Ureter (tissue), 1 donor: ENCODE measurements around the gene NEXN. TPM values are rescaled to one million over a fixed set of nuclear protein-coding genes. Genes with fewer than 3 reads are reported as not detected.
"Not testable (repeated sequence)": the region's sequence is repeated elsewhere in the genome, so short reads cannot be mapped to it uniquely, and the experiment has no call there.

Experiments
- DNase-seq: peaks from one replicate; pipeline ENCODE4 v3.0.0-alpha.2; 2020; ENCODE audit warnings: low spot score
- total RNA-seq: library from RNA; stranded (reverse); gene quantifications from one replicate; pipeline ENCODE4 v1.2.4, GENCODE V29; 2023
- donor health status: DM: yes; HTN: yes; CAD: no.

The NEXN gene
- total RNA-seq, 1 donor from 2014 or later, result 22.9 TPM

DNA sequence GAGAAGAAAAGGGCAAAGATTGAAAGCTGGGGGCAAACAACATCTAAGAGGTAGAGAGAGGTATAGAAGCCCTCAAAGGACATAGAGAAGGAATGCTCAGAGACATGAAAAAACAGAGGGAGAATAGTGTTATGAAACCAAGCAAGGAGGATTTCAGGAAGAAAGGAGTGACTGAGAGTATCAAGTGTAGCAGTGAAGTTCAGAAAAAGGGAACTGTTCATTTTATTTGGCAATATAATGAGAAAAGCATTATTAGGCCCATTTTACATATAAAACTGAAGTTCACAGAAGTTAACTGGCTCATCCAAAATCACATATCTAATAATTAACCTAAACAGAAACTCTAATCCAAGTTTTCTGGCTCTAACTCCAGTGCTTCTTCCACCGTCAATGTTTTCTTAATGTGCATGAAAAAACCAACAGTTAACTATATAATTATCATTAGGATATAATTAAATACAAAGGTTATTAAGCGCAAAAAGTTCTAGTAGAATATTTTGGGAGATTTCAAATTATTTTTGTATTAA is 17.7 kb downstream of the NEXN start:
- no peak for DNase-seq

DNA sequence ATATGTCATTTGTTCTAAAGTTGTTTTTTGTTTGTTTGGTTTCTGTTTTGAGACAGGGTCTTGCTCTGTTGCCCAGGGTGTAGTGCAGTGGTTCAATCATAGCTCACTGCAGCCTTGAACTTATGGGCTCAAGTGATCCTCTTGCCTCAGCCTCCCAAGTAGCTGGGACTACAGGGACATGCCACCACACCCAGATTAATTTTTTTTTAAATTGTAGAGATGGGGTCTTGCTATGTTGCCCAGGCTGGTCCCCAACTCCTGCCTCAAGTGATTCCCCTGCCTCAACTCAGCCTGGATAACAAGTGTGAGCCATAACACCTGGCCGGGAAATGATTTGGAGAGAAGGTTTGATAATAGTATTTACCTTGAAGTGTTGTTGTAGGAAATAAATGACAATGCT is 18.2 kb downstream of the NEXN start:
- DNase-seq, result no peak

DNA sequence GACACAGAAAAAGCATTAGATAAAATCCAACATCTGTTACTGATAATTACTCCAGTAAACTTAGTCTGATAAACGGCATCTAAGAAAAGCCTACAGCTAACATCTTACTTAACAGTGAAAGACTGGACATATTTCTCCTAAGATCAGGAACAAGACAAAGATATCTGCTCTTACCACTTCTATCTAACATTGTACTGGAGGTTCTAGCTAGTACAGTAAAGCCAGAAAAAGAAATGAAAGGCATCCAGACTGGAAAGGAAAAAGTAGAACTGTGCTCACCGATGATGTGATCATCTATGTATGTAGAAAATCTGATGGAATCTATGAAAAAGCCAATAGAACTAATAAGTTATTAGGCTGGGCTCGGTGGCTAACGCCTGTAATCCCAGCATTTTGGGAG is 21.7 kb downstream of the NEXN start:
- no peak for DNase-seq

DNA sequence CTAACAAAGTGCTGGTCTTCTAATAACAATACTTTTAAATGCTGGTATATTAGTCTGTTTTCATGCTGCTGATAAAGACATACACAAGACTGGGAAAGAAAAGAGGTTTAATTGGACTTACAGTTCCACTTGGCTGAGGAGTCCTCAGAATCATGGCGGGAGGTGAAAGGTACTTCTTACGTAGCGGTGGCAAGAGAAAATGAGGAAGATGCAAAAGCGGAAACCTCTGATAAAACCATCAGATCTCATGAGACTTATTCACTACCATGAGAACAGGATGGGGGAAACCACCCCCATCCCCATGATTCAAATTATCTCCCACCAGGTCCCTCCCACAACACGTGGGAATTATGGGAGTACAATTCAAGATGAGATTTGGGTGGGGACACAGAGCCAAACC is 30.5 kb downstream of the NEXN start:
- not testable (repeated sequence) for DNase-seq

DNA sequence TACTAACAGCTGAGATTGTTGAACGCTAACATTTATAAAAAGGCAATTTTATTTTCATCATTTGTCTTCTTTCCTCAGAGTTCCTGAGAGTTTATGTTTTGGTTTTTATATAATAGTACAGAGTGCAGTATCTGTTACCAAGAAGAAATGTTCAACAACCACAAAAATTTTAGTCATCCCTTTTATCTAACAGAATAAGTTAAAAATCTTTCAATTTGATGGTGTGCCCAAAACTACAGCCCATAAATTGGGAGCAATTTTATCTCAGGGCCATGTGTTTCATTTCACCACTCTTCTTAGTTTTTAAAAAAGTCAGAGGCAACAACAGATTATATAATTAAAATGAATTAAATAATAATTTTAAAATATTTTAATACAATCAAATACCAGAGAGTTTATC is 37.1 kb downstream of the NEXN start:
- DNase-seq, result no peak

DNA sequence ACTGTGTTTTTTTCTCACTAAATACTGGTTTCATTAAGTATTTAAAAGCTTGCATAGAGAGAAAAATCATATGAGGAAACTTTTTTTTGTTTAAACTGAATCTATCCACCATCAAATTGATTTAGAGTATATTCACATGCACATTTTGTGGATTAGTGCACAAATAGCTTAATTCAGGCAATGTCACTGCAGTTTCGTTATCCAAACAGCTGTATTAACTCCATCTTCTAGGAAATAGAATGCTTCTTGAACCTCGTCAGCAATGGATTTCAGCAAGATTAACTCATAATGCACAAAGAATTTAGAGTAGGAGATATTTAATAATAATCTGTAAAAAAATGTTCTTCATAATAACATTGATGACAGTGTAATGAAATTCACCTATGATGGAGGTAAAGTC is 37.5 kb downstream of the NEXN start:
- DNase-seq, result no peak

DNA sequence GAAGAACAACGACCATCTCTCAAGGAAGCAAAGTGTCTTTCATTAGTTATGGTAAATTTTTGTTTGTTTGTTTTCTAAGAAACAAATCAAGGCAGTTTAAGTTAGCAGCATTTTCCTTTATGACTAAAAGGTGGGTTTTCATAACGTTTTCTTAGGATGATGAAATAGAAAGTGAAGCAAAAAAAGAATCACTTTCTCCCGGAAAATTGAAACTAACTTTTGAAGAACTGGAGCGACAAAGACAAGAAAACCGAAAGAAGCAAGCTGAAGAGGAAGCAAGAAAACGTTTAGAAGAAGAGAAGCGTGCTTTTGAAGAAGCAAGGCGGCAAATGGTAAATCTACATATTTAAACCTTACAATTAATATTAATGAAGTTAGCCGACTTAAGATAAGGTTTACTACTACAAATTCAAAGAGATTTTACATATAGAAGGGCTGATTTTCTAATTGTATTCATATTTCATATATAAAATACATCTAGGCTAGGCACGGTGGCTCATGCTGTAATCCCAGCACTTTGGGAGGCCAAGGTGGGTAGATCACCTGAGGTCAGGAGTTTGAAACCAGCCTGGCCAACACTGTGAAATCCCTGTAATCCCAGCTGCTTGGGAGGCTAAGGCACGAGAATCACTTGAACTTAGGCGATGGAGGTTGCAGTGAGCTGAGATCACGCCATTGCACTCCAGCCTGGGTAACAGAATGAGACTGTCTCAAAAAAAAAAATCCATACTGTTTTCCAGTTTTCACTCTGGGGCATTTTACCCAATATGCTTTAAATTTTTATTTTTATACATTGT is 38.3 kb downstream of the NEXN start:
- no peak for DNase-seq

DNA sequence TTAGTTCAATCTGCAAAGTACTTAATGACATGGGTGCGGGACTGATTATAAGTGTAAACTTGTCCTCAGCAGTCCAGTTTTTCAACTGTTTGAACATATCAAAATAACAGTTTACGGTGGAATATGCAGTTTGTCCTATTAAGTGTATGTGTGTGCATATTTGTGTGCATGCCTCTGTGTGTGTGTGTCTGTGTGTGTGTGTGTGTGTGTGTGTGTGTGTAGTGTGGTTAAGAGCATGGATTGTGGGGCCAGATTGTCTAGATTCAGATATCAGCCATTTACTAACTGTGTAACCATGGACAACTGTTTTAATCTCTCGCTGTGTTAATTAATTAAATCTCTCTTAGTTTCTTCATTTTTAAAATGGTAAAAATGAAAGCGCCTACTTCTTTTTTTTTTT is 39.0 kb downstream of the NEXN start:
- no peak for DNase-seq

DNA sequence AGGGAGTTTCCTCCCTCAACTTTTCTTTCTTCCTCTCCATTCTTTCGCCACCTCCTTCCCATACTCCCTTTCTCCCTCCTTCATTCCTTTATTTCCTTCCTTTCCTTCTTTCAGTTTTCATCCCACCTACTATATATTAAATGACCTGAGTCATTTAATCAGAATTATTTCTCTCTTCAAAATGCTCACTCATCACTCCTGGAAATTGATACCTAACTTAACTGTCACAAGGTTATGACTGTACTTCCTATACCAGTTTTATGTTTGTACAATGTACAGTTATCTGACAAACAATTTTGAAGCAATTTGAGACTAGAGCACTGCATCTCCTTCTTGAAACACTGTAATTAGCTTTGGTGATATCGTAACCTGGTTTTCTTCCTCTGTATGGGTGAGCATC is 41.4 kb downstream of the NEXN start:
- no peak for DNase-seq

DNA sequence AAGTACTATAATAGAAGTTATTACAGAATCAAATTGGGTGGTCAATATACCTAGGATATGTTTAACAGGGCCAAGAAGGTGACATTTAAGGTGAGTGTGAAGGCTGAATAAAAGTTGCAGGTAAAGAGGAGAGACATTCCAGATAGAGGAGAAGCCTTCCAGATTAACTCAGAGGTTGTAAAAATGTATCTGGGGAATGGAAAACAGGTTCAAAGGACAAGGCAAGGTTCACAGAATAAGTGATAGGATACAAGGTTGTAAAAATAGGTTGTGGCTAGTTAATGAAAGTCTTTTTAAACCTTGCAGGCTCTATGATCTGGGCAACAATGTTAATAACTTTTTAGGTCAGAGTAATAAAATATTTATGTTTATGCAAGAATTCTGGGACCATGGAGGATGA is 50.2 kb downstream of the NEXN start:
- no peak for DNase-seq

DNA sequence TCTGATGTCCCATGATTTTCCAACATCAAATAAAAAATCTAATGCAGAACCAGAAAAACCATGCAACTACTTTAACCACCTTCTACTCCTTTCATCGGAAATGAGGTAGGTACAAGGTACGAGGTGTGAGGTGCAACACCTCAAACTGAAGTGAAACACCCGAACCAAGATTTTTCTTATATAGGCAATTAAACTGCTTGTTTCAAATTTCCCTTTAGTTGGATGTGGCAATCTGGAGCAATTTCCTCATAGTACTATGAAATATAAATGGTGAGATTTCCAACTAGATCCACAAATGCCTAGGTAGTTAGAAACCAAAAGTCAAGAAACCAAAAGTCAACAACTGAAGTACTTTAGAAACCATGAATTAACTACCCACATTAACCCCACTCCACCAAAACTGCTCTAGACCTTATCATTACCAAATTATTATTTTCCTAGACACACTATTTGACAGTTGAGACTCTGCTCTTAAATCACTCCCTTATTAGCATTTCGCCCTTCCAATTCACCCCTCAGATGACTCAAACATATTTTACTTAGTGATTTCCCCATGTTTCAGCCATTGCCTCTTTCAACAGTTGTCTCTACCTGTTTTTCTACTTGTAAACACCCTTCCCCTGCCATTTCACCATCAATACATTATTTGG is 52.6 kb downstream of the NEXN start:
- no peak for DNase-seq

DNA sequence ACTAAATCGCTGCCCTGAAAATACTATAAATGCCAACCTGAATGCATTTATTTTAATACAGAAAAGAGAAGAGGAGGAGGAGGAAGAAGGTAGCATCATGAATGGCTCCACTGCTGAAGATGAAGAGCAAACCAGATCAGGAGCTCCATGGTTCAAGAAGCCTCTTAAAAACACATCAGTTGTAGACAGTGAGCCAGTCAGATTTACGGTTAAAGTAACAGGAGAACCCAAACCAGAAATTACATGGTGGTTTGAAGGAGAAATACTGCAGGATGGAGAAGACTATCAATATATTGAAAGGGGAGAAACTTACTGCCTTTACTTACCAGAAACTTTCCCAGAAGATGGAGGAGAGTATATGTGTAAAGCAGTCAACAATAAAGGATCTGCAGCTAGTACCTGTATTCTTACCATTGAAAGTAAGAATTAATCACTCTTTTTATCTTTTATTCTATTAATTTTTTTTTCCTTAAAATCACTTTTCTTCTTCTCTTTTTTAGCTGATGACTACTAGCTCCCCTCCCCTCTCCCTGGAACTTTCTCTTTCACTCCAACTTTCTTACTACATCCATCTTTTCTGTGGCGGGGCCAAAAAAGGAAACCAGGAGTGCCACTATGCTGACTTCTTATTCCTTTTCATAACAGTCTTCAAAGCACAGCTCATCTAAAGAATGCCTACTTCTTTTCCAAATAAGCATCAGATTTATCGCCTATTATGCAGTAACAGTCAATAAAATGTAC is 54.1 kb downstream of the NEXN start:
- DNase-seq, result no peak

DNA sequence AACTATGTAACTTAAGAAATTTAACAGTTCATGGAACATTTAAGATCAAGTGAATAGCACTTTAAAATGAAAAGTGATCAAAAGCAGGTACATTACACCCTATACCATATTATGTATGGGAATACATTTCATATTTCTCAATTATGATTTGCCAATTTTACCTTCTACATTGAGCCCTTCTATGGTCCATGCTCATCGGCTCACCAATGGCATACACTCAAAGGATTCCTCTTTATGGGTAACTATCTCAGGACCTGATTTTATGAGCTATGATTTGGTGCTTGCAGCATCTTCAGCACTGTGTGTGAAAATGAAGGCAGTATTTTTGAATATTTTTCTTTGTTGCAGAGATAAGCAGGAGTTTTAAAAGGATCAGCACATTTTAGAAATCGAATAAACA is 56.9 kb downstream of the NEXN start:
- DNase-seq, result no peak

DNA sequence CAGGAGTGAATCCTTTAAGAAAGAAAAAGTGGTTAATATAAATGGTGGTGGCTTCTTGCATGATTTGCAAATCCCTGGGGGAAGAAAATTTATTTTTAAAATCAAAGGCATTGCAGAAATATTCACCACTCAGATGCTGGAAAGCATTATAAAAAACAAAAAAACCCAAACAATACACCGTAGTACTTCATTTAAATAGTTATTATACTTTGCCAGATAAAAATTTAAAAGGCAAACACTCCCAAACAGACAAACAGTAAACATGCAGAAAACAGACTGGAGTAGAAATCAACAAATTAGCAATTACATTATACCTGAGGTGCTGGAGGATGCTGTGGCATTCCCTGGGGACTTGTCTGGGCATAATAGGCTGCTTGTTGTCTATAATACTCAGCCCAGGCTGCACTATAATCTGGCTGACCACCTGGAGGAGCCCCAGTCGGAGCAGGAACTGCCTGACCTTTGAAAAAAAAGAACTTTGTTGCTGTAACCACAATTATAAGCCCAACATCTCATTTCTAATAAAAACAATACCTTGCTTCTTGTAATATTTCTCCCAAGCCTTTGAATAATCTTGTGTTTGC is 60.5 kb downstream of the NEXN start:
- no peak for DNase-seq

DNA sequence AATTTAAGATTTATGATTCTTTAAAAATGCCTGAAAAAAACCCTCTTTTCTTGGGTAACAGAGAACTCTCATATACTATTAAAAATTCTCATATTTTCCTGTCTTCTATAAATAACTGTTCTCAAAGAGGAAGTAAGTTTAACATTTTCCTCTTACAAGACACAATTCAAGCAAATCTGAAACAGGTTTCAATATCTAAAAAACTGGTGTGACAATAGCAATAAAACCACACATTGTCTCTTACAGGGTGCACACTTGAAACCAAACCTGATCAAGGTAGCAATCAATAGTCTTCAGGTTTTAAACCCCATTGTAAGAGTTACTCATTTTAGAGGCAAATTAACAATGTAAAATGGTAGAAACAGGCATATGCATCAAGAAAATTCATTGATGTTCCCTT is 62.4 kb downstream of the NEXN start:
- no peak for DNase-seq

DNA sequence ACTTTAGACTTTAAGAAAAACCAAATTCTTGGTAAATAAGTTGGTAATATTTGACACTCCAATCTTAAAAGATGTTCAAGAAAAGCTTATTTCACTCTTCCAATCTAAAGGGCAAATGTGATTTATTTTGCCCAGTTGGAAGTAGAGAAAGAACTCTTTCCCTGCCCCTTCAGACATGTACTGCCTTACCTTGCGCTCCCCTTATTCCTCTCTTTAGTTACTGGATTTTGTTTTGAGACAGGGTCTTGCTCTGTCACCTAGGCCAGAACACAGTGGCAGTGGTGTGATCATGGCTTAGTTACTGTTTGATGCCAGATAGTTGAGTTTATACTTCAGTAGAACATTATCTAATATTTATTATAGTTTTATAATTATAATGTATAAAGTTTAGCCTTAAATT is 62.9 kb downstream of the NEXN start:
- DNase-seq, result no peak

DNA sequence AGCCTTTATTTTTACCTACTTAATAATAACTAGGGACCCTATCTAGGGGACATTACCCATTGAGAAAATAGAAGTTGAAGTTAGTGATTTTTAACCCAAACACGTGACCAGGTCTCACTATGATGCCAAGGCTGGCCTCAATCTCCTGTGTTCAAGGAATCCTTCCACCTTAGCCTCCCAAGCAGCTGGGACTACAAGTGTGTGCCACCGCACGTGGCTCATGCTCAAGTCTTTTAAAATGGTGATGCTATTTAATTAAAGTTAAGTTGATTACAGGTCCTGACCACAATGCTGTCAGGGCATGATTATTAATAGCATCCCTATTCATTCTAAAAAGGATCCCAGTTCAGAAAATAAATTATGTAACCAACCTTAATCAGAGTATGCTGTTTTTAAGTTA is 65.5 kb downstream of the NEXN start:
- no peak for DNase-seq

DNA sequence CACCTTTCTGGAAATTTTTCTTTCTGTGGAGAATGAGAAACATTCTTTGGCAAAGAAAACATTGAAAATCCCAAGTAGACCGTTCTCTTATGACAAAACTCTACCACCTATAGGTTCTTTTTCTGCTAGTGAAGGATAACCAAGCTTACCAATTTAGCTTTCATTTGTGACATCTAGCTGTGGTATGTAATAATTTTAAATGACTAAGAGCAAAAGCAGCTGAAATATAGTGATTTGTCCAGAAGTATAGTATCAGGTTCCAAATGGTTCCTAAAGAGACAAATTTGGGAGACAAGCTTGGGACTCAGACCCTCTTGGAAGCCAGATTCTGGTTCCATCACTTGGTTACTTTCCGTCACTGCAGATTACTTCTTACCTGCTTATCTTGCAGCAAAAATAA is 66.1 kb downstream of the NEXN start:
- no peak for DNase-seq

DNA sequence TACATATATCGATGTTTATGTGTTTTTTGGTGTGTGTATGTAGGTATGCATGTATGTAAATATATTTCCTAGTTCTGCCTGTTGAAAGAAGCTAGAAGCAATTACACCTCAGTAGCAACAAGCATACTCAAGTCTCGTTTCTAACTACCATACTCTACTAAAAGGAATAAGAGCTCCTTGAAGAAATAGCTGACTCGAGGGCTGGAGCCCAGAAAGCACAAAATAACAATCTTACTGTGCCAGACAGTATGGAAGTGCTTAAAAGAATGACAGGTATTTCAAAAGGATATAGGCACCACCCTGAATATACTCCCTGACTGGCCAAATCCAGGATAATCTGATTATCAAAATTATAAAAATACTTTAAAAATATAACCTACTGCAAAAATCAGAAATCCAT is 67.3 kb downstream of the NEXN start:
- DNase-seq, result no peak

DNA sequence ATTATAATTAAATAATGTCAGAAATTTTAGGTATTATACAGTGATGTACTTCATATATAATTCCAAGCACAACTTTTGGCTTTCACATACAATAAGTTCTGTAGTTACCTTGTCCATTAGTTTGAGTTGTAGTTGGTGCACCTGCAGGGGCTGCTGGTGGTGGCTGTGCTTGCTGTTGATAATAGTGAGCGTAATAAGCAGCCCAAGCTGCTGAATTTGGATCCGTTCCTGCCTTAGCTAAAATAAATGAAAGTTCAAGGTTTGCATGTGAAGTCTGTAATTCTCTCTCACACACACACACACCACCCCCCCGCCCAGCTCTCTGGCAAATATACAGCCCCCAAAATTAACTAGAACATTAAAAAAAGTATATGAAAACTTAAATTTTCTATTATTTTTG is 68.0 kb downstream of the NEXN start:
- no peak for DNase-seq

DNA sequence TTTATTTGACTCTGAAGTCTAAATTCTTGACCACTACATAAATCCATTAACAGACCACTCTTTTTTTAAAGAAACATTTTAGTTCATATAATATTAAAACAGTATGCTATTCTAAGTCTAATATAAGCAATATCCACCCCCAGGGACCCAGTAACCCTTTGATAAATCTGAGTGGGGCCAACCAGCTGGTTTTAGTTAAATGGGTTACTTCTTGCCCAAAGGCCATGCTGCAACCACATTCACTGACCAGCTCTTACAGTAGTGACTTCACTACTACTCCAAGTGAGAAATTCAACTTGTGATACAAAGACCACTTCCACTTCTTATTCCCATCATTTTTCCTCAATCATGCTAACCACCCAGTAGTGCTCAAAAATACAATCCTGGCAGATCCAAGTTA is 70.0 kb downstream of the NEXN start:
- no peak for DNase-seq

DNA sequence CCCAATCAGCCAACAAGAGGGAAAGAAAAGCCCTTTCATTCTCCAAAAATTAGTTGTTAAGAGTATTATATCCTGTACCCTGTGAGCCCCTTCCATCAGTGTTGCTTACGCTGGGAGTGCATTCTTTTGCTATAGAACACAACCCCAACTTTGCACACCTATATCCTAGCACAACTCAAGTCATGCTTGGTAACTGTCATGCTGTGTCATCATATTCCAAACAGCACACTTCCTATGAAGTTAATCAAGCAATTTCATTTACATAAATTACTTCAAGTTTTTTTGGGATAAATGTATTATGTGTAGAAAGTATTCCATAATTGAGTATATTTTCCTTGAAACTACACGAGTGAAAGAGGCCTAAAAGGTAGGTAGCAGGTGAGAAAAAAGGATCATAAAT is 70.4 kb downstream of the NEXN start:
- DNase-seq, result no peak
